Effector CD8-positive, alpha-beta T cell (primary cell): ENCODE measurements around the gene UBE2O.

Experiments
- DNase-seq: peaks from one replicate; lab custom pipeline; 2025; lab: John Stamatoyannopoulos, UW

Gene UBE2O

GRCh38 chr17:76415786-76416185 lies 37.2 kb downstream of the UBE2O start:
- DNase-seq, result no peak

GRCh38 chr17:76414334-76415295 lies 38.3 kb downstream of the UBE2O start:
- DNase-seq, result no peak

GRCh38 chr17:76411247-76411646 lies 41.7 kb downstream of the UBE2O start:
- DNase-seq, result no peak

GRCh38 chr17:76410328-76410965 lies 42.5 kb downstream of the UBE2O start:
- no peak for DNase-seq

GRCh38 chr17:76408037-76408849 lies 44.7 kb downstream of the UBE2O start:
- peak; percentile 52 for DNase-seq

- DNase-seq, result no peak
Observed at GRCh38 chr17:76407509-76407908, 45.4 kb downstream of the UBE2O start.

- DNase-seq, result no peak
Observed at GRCh38 chr17:76405967-76406647, 46.8 kb downstream of the UBE2O start.

- DNase-seq, result no peak
Observed at GRCh38 chr17:76405607-76405966, 47.4 kb downstream of the UBE2O start.

GRCh38 chr17:76404976-76405563 lies 47.9 kb downstream of the UBE2O start:
- DNase-seq, result no peak

GRCh38 chr17:76404256-76404655 lies 48.7 kb downstream of the UBE2O start:
- DNase-seq, result no peak

- DNase-seq, result no peak
Observed at GRCh38 chr17:76402711-76403110, 50.2 kb downstream of the UBE2O start.

- DNase-seq, result no peak
Observed at GRCh38 chr17:76399175-76400172, 53.5 kb downstream of the UBE2O start.

- no peak for DNase-seq
Observed at GRCh38 chr17:76398523-76399174, 54.3 kb downstream of the UBE2O start.

GRCh38 chr17:76397687-76398522 lies 55.0 kb downstream of the UBE2O start:
- peak; percentile 77 for DNase-seq

- no peak for DNase-seq
Observed at GRCh38 chr17:76397184-76397583, 55.8 kb downstream of the UBE2O start.

- no peak for DNase-seq
Observed at GRCh38 chr17:76395980-76396379, 57.0 kb downstream of the UBE2O start.

GRCh38 chr17:76394166-76394565 lies 58.8 kb downstream of the UBE2O start:
- DNase-seq, result no peak

- no peak for DNase-seq
Observed at GRCh38 chr17:76391200-76391715, 61.7 kb downstream of the UBE2O start.
